Stimulated activated CD8-positive, alpha-beta memory T cell treated with anti-CD3 and anti-CD28 coated beads, Interleukin-12 subunit alpha, Interleukin-12 subunit beta, amount 100 ng/mL, for 1 hour (primary cell): ENCODE data around the gene ZNRF1.

Experiments used
- DNase-seq: peaks from one replicate; pipeline ENCODE4 v3.0.0-alpha.2; 2020; ENCODE audit warnings: low read depth

The ZNRF1 gene

DNA sequence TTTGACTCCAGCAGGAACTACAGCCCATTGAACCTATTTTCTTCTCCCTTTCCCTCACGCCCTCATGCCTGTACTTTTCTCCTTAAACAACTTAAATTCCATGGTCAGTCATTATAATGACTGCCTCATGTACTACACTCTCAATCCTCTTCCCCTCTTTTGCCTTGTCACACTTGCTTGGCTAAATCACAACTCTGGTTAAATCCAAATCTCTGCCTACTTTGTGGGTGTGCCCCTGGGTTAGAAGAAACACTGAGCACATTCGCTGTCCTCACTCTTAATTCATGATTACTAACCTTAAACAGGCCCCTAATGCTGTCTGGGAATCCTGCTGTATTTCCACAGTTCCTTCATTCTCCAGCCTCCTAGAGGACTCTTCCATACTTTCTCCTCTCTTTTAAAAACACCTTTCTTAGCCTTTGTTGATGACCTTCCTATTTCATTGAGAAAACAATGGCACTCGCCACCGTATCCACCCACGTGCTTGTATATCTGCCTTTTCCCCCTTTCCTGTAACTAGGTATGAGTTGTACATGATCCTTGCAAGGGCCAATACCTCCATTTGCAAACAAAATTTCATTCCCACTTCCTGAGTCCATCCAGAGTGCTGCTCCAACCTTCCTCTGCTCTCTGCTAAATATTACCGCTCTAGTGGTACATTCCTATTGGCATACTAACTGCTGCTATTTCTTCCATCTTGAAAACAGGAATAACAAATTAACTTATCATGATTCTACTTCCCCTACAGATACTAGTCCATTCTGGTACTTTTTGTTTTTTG, 28.9 kb downstream of the ZNRF1 start:
- DNase-seq: no peak

DNA sequence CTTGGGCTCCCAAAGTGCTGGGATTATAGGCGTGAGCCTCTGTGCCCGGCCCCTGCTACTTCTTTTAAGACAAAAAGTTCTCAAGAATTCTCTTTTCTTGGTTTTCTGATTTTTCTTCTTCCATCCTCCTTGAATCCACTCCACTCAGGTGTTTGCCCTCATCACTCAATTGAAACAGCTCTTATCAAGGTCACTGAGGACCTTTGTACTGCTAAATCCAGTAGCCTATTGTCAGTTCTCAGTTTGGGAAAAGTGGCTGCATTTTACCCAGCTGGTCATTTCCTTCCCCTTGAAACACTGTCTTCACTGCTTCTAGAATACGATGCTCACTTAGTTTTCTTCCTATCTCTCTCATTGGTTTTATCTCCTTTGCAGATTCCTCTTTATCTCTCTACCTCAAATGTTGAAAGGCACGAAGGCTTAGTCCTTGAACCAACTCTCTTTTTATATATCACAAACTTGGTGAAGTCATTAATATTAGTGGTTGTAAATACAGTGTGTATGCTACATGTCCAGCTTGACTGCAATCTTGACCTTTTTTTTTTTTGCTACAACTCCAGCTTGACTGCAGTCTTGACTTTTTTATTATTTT, 29.8 kb downstream of the ZNRF1 start:
- no peak for DNase-seq

DNA sequence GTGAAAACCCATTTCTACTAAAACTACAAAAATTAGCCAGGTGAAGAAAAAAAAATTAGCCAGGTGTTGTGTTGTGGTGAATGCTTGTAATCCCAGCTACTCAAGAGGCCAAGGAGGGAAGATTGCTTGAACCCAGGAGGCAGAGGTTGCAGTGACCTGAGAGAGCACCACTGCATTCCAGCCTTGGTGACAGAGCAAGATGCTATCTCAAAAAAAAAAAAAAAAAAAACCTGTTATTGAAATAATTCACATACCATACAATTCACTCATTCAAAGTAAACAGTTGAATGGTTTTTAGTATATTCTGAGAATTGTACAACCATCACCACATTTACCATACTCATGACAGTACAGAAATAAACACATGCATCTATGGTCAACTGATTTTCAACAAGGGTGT, 31.0 kb downstream of the ZNRF1 start:
- no peak for DNase-seq

DNA sequence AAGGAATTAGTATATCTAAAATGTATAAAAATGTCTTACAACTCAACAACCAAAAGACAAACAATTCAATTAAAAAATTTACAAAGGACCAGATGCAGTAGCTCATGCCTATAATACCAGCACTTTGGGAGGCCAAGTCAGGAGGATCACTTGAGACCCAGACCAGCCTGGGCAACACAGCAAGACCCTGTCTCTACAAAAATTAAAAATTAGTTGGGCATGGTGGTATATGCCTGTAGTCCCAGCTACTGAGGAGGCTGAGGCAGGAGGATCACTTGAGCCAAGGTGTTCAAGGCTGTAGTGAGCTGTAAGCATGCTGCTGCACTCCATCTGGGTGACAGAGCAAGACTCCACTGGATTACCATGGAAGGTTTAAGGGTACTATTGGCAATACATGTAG, 33.8 kb downstream of the ZNRF1 start:
- no peak for DNase-seq

DNA sequence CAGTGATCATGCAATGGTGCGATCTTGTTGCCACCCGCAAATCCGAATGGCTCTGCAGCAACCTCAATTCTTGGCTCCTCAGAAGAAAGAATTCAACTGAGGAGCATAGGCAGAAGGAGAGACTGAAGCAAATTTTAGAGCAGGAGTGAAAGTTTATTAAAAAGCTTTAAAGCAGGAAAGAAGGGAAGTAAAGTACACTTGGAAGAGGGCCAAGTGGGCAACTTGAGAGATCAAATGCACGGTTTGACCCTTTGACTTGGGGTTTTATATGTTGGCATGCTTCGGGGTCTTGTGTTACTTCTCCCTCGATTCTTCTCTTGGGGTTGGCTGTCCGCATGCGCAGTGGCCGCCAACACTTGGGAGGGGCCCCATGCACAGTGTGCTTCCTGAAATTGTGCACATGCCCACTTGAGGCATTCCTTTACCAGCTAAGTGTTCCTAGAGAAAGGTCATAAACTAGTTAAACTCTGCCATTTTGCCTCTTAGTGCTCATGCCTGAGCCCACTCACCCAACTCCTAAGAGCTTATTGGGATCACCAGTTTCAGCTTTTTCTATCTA, 36.7 kb downstream of the ZNRF1 start:
- DNase-seq: no peak

DNA sequence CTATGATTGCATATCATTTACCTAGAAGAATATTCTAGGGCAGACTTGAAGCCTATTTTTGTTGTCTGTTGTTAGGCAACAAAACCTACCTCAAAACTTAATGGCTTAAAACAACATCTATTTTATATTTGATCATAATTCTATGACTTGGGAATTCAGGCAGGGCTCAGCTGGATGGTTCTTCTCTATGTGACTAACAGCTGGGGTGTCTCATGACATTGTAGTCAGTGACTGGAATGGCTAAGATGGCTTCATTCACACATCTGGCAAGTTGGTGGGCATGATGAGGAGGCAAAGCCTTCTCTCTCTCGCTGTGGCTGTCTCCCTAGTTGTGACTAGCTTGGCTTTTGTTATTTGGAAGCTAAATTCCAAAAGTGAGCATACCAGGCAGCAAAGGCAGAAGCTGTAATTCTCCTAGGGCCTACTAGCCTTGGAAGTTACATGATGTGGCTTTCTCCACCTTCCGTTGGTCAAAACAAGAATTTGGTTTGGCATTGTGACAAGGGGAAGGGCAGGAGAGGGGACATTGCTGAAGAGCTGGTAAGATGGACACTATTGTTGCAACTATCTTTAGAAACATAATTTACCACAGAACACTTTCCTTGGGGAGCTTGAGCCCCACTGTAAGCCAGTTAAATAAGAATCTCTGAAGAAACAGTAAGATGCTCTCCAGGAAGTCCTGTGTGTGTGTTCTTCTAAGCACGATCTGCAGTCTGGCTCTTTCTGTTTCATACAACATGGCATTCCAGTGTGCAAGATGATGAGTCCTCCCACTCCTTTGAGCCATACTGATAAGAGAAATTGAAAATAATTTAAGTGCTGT, 39.4 kb downstream of the ZNRF1 start:
- no peak for DNase-seq

DNA sequence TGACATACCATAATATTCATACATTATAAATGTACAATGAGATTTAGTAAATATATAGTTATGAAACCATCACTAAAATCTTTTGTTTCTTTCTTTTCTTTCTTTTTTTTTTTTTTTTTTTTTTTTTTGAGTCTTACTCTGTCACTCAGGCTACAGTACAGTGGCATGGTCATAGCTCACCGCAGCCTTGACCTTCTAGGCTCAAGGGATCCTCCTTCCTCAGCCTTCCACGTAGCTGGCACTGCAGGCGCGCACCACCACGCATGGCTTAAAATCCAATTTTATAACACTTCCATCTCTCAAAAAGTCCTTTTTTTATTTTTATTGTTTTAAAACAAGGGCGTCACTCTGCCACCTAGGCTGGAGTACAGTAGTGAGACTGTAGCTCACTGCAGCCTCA, 41.1 kb downstream of the ZNRF1 start:
- DNase-seq: no peak

DNA sequence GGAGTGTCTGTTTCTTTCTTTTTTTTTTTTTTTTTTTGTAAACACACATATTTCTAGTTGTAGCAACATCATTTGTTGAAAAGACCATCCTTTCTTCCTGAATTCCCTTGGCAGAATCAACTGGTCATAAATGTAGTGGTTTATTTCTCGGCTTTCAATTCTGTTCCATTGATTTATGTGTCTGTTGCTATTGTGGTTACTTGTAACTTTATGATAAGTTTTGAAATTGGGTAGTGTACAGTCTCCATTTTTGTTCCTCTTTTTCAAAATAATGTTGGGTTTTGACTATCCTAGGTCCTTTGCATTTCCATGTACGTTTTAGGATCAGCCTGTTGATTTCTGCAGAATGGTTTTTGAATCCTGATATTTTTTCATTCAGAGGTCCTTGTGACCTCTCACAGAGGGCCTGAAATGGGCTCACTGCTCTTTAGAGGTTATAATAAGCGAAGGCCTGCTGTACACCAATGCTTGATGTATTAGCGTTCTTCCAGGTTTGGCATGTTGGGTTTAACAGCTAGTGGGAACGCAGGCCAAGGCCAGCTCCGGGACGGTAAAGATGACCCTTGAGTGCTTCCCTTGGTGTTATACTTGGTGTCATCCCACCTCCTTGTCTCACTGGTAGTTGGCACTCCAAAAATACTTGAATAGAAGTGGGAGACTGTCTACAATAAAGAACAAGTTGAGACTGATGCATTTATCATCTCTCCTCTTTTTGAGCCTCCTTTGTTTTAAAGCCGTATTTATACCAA, 43.8 kb downstream of the ZNRF1 start:
- DNase-seq: no peak

DNA sequence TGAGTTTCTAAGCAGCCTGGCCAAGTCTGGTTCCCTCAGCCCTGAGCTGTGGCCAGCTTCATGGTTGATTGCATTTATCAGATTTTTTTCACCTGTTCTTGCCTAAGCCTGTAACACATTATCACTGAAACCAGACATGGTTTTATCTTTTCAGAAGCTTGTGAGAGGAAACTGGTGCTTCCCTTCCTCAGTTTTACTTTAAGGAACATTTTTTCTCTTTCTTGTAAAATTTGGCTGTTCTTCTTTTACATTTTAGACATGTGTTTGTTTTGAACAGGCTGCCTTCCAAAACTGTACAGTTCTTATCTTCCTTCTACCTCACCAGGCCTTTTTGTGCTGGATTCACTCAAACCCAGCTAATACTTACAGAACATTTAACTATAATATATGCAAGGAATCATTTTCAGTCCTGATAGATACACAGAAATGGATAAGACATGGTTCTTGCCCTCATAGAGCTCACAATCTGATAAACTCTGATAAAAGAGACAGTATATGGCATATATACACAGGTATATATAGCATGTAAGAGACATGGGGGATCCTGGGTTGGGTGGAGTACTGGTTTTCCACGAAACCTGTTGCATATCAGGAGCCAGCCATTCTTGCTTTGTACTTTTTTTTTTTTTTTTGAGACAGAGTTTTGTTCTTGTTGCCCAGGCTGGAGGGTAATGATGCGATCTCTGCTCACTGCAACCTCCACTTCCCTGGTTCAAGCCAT, 44.5 kb downstream of the ZNRF1 start:
- DNase-seq: no peak

DNA sequence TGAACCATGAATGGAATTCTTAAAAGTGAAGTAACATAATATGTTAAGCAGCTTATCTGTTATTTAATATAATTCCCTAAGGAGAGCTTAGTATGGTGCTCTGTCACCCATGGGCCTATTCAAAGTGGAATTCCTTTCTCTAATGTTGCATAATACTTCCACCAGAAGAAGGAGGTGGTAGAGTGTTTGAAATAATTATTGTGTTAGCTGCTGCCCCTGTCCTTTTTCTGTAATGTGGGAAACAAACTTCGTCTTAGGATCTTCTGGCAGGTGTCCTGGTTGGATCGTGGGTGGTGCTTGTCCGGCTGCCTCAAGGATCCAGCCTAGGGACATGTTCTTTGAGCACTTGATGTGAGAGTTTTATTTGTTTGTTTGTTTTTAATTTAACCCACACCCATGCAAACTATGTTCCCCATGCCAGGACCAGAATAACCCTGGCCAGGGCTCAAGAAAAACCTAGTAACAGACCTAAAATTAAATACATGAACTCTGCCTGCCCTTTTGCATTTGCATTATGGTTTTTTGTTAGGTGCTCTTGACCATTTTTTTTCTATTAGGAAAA, 46.1 kb downstream of the ZNRF1 start:
- DNase-seq: no peak

DNA sequence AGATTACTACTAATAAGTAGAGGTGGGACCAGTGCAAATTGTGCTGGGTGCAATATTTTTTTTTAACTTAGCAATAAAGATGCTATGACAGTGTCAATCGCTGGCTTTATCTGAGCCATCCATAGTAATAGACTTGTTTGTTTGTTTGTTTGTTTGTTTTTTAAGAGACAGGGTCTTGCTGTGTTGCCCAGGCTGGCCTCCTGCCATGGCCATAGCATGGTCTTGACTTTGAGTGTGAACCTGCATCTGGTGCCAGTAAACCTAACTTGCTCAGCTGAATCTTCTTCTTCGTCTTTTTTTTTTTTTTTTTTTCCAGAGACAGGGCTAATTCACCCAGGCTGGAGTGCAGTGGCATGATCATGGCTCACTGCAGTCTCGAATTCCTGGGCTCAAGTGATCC, 46.6 kb downstream of the ZNRF1 start:
- no peak for DNase-seq

DNA sequence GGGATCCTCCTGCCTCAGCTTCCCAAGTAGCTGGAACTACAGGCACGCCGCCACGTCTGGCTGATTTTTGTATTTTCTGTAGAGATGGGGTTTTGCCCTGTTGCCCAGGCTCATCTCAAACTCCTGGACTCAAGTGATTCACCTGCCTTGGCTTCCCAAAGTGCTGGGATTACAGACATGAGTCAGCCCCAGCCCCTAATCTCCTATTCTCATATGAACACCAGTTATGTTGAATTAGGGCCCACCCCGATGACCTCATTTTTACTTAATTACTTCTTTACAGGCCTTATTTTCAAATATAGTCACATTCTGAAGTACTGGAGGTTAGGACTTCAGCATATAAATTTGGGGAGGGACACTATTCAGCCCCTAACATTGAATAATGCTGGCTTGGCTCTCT, 49.2 kb downstream of the ZNRF1 start:
- DNase-seq: no peak

DNA sequence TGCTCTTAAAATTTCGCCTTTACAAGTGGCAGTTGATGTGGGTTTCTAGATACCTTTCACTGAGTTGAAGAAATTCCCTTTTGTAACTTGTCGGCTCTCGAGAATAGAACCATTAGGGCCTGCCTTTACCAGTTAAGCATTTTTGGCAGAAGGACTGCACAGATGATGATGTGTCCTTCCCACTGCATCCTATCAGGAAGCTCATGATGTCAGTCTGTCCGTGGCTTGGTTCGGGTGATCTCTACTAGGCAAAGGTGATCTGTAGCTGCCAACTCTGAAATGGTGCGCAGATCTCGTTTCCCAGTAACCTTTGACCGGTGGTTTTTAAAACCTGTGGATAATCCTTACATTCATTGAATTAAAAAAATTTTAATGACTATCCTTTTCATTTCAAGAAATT, 49.7 kb downstream of the ZNRF1 start:
- DNase-seq: no peak

DNA sequence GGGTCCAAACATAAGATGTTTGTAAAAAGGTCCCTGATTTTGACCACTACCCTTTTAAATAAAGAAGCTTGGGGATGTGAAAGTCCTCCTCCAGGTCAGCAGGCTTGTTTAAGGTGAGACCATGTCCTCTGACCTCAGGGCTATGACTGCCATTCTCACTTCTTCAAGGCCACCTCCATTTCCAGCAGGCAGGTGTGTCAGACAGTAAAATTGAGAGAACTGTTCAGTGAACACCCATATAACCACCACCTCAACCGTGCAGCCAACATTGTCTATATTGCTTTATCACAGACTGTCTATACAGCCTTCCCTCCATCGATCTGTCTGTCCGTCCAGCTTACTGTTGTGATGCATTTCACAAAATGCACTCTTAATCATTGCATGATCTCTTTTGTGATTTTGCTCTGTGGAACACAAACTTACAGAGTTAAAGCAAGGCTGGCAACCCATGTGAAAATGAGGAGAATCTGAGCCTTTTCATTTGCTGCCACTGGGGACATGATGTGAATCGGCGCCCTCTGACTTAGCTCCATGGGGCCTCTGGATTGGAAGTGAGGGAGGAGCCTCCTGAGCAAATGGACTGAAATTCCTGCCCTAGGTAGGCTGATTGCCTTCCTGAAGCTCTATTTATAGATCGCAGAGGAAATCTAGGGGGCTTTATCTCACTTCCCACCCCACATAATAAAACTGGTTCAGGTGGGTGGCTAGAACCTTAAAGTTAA, 53.8 kb downstream of the ZNRF1 start:
- no peak for DNase-seq

DNA sequence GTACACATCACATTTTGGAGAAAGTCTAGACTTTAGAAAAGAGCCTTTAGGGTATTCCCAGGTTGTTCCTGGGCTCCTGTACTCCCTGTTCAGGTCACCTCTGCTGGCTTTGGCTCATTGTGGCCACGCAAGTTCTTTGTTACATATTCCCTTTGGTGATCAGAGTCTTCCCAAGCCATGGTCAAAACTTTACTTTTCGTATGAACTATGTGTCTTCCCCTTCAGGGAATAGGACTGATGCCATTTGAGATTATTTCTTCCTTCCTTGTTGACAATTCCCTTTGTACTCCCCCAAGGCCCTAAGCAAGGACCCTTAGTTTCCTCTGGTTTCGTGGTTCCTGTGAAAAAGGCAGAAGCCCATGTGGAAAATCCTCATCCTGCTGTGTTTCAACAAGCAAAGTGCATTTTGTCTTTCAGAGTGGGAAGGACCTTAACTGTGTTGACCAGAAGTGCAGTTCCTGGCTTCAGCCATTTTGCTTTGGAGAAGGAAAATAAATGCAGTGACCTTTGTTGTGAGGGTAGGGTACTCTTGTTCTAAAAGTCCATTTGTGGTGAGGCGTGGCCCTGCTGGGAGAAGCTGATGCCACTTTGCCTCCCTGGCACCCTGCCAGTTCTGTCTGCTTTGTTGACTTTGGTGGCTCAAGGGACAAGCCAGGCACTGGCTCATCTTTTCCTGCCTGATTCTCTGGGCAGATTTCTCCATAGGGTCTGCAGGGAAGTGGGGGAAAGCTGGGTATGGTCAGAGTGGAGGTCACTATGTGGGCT, 55.1 kb downstream of the ZNRF1 start:
- no peak for DNase-seq

DNA sequence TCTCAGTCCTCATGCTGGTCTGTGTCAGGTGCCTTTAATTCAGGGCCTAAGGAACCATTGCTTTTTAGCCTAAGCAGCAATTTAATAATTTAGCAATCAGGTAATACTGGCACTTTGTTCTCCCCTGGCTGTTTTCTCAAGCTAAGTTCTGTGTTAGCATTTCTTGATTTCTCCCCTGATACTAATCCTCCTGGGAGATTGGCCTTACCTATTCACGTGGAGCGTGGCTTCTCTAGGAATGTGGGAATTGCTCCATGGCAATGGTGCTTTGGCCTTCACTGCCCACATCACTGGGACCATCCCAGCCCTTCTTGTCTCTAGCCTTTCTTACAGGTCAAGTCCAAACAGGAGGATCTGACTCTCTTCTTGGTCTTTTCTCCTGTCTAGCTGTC, 55.7 kb downstream of the ZNRF1 start:
- no peak for DNase-seq

DNA sequence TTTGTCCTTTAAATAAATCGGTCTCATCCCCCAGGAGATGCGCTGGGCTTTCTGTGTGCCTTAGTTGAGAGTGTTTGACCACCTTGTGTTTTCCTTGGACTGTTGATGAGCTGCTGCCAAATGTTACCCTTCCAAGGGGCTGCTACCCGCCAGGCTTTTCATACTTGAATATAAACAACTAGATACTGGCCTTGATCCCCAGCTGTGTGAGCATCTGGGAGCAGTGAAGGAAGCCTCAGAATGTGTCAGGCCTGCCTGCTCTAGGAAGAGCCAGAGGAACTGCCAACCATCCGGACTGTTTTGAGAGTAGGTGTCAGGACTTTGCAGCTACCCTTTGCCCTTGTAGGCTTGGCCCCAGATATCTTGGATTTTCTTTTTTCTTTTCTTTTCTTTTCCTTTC, 60.0 kb downstream of the ZNRF1 start:
- DNase-seq: no peak

DNA sequence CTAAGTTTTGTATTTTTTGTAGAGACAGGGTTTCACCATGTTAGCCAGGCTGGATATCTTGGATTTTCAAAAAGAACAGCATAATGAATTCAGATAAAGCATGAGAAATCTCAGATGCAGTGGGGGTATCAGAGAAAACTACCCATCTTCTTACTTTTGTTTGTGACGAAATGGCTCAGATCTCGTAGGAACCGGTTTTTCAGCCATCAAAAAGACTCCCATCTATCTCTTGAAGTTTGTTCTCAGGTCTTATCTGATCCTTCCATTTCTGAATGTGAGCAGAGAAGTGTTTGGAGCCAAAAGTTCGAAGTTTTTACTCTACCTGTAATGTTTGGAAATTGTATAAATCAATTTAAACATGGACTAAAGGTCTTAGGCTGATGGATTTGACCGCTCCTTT, 60.6 kb downstream of the ZNRF1 start:
- DNase-seq: no peak

DNA sequence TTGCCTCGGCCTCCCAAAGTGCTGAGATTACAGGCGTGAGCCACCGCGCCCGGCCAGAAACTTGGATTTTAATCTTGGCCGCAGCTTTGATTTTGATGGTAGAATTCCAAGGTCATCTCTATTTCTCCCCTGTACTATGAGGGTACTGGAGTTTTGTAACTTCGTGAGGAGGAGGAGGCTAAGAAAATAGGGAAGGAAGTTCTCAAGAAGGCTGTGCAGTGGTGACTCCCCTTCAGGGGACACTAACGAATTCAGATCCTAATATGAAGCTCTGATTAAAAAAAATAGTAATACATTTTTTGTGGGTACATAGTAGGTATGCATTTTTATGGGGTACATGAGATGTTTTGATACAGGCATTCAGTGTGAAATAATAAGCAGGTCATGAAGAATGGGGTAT, 61.9 kb downstream of the ZNRF1 start:
- DNase-seq: no peak

DNA sequence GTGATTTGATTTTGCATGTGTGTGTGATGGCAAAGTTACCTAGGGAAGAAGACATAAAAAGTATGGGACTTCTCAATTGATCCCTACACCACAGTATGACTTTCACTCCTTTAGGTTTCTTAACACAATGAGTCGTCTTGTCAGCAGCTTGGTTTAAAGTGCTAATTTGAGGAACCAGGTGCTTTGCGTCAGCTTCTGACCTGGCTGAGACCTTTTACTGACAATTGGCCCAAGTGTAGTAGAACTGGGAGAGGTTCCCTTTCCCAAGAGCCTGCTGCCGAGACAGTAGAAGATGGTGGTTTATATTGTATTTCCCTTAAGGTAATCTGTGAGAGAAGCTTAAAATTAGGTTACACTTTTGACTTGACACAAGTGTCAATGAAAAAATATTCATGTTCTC, 62.8 kb downstream of the ZNRF1 start:
- DNase-seq: no peak
